Right cardiac atrium (tissue), 5 donors: Measurements from ENCODE around the gene WDR88. TPM values are rescaled to one million over a fixed set of nuclear protein-coding genes. Genes with fewer than 3 reads are reported as not detected.
A peak's percentile ranks its signal among the peaks of the same experiment; 100 is the strongest.

ENCODE experiments used
- ATAC-seq, 2 donors: fragments of 200-7000 bp; cut with Tn5 transposase; one replicate each; pipeline versions ENCODE4 v1.8.0 to v1.9.1; 2020; ENCODE audit warnings: moderate library complexity in 2 of 2, mild to moderate bottlenecking in 1 of 2
- DNase-seq, 3 donors: peaks; one replicate each; pipeline ENCODE4 v3.0.0-alpha.2; 2020
- H3K27ac ChIP-seq: one replicate; pipeline ENCODE4 v1.5.1; 2013; ENCODE audit warnings: mild to moderate bottlenecking, low read length, control low read depth, moderate library complexity
- H3K27me3 ChIP-seq: one replicate; pipeline ENCODE4 v1.6.1; 2013; ENCODE audit not compliant: control insufficient read depth, insufficient read depth
- H3K4me1 ChIP-seq: one replicate; pipeline ENCODE4 v1.6.1; 2013; ENCODE audit warnings: low read length; ENCODE audit not compliant: control insufficient read depth, insufficient read depth
- H3K4me3 ChIP-seq: one replicate; pipeline ENCODE4 v1.5.1; 2013; ENCODE audit warnings: low read length, control low read depth
- H3K9me3 ChIP-seq: one replicate; pipeline ENCODE4 v1.6.1; 2013; ENCODE audit warnings: low read length; ENCODE audit not compliant: control insufficient read depth
- WGBS: extraction: QIAGEN DNeasy Blood & Tissue Kit; methylation state at CpG from one replicate; pipeline ENCODE4 v1.1.7; 2013; 5-methylcytosine and 5-hydroxymethylcytosine counted together
- intact Hi-C, 4 donors: fragments of 100-400 bp; cut with DNase I; formaldehyde crosslinking; loops; one replicate each; pipeline versions ENCODE4 v1.11.0 to v1.14.0; 2022 to 2023
- long read RNA-seq, 4 donors: library from polyadenylated mRNA; unstranded; transcript quantifications; one replicate each; pipeline ENCODE4 v2.0.0, GENCODE V29; 2020 to 2021
- polyA plus RNA-seq: library from polyadenylated mRNA; stranded (reverse); fragments of 200-250 nt; gene quantifications from one replicate; pipeline ENCODE4 v1.2.3, GENCODE V29; 2013
- total RNA-seq, 4 donors: library from RNA; stranded (reverse); fragmentation: NEBNext Ultra II Directional; extraction: Animal tissue kit (Norgen Biotek cat#: 25700); gene quantifications; one replicate each; pipeline ENCODE4 v1.2.1, GENCODE V29; 2021
- donor health status: healthy with polysubstance abuse.
- donor health status: DM: no; HTN: yes; CAD: no.
- donor health status: DM: no; HTN: no; CAD: no.
- donor health status: DM: no; HTN: yes; CAD: no; lungs with severe emphysema.
- donor health status: DM: yes; HTN: yes; CAD: no.

The WDR88 gene, protein sequence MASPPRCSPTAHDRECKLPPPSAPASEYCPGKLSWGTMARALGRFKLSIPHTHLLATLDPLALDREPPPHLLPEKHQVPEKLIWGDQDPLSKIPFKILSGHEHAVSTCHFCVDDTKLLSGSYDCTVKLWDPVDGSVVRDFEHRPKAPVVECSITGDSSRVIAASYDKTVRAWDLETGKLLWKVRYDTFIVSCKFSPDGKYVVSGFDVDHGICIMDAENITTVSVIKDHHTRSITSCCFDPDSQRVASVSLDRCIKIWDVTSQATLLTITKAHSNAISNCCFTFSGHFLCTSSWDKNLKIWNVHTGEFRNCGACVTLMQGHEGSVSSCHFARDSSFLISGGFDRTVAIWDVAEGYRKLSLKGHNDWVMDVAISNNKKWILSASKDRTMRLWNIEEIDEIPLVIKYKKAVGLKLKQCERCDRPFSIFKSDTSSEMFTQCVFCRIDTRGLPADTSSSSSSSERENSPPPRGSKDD
- total RNA-seq (not detected), polyA plus RNA-seq (not detected)
- long read RNA-seq, donor 1, partial matches to known transcripts, result 0 of 4 reads
- long read RNA-seq, donor 1, other reads (novel, unspliced or antisense), result 4 of 4 reads
- long read RNA-seq, donor 2, result 0 reads
- long read RNA-seq, donor 3, partial matches to known transcripts, result 0 of 1 reads
- long read RNA-seq, donor 3, other reads (novel, unspliced or antisense), result 1 of 1 reads
- long read RNA-seq, donor 4, partial matches to known transcripts, result 0 of 1 reads
- long read RNA-seq, donor 4, other reads (novel, unspliced or antisense), result 1 of 1 reads

DNA sequence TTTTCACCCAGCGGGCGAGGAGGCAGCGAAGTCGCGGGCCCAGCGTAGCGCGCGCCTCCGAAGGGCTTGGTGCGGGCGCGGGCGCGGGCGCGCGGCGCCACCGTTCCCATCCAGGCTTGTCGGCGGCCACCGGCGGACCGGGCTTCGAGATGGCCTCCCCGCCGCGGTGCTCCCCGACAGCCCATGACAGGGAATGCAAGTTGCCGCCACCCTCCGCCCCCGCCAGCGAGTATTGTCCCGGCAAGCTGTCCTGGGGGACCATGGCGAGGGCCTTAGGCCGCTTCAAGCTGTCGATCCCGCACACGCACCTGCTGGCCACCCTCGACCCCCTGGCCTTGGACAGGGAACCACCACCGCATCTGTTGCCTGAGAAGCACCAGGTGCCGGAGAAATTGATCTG lies at the start of gene WDR88:
TSS of gene WDR88 (plus strand) at position 94 of the 400 bp plus-strand sequence. CDS start at position 150, 56 bp downstream.
- Histone ChIP-seq H3K4me3 (no peak within 1 kb of the TSS), H3K4me1 (no peaks in the 10 kb centered on the region), H3K27ac (no peak within 1 kb of the TSS), H3K27me3 (no peaks in the 10 kb centered on the region), H3K9me3 (no peaks in the 10 kb centered on the region)
- peak in 1 of 3 donors; percentile 47 for DNase-seq
- peak; percentile 23 to 56 for ATAC-seq
- WGBS, result 80% methylated on average over 43 of the region's 43 CpGs
- intact Hi-C loops, result no loop called here

DNA sequence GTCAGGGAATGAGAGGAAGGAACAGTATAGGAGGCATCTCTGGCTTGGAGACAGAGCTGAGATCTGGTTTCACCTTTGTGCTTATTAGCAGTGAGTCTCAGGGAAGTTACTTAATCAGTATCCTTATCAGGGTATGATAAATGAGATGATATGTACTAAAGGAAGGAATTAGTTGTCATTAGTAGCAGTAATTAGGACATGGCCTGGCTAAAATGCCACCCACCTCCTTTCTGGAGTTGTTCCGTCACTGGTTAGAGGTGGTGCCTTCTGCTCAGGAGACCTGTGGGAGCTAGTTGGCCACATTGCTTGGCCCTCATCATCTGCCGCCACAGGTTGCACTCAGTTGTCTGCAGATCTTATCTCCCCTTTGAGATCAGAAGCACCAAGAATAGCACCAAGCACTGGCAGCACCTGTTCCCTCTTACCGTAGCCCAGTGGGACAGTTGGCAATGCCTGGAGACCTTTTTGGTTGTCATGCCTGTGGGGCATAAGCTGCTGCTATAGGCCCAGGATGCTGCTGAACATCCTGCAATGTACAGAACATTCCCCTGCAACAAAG lies 46.3 kb upstream of the WDR88 start:
- no peaks in the 10 kb centered on the region for H3K27me3 ChIP-seq
- no peak for ATAC-seq
- intact Hi-C loops, result loop anchor here in 2 of 4 donors (10.0 kb wide), 1 partner anchor 111 kb away; the partner anchor contains the start of genes CEP89 (in 2 of the 2) and FAAP24 (in 2 of the 2)
- H3K27ac ChIP-seq, result no peak overlapping the region
- no peak overlapping the region for H3K4me3 ChIP-seq
- 89% methylated on average over 3 of the region's 3 CpGs for WGBS
- no peaks in the 10 kb centered on the region for H3K9me3 ChIP-seq
- H3K4me1 ChIP-seq, result peaks cover 7% of the 10 kb centered on the region
- DNase-seq, result no peak

DNA sequence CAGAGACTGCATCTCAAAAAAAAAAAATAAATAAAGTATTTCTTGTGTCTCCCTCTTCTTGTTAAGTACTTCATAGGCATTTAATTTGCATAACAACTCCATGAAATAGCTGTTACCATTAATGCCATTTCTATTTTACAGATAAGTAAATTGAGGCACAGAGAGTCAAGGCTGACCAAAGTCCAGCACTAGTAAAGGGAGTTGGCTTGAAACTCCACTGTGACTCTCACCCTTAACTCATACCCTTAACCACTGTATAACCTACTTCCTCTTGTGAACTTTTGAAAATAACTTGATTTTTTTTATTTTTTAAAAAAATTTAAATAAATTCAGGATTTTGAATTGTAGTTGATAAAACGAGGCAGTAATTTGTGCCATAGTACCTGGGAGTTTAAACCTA lies 45.0 kb upstream of the WDR88 start:
- ATAC-seq (no peak), DNase-seq (no peak)
- no peaks in the 10 kb centered on the region for H3K9me3 ChIP-seq
- H3K4me3 ChIP-seq, result no peak overlapping the region
- H3K27me3 ChIP-seq, result no peaks in the 10 kb centered on the region
- no peak overlapping the region for H3K27ac ChIP-seq
- WGBS, result 73% methylated on average over 1 of the region's 1 CpG
- intact Hi-C loops, result loop anchor here in 2 of 4 donors (10.0 kb wide), 1 partner anchor 112 kb away; the partner anchor contains the start of genes CEP89 (in 2 of the 2) and FAAP24 (in 2 of the 2)
- peaks cover 2% of the 10 kb centered on the region for H3K4me1 ChIP-seq

DNA sequence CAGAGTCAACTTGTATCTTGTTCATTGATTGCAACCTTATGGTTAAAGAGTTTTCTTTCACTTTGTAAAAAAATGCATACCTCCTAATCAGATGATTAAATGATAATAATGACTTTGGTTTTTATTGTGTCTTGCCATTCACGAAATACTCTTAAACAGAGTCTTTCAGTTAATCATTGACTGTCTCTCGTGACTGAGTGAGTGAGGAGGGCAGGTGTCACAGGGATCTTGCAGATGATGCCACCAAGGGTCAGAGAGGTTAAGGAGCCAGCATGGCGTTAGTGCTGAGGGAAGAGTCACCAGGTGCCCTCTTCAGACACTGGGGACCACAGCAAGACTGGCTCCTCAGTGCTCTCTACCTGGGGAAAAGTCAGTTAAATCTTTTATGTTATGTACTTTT lies 42.9 kb upstream of the WDR88 start:
- ATAC-seq (no peak), DNase-seq (no peak)
- H3K4me3 ChIP-seq, result no peak overlapping the region
- H3K27me3 ChIP-seq, result no peaks in the 10 kb centered on the region
- WGBS, result 87% methylated on average over 3 of the region's 3 CpGs
- intact Hi-C loops, result loop anchor here in 2 of 4 donors (10.0 kb wide), 1 partner anchor 114 kb away; the partner anchor contains the start of genes CEP89 (in 2 of the 2) and FAAP24 (in 2 of the 2)
- no peaks in the 10 kb centered on the region for H3K9me3 ChIP-seq
- H3K27ac ChIP-seq, result no peak overlapping the region
- H3K4me1 ChIP-seq, result no peaks in the 10 kb centered on the region

DNA sequence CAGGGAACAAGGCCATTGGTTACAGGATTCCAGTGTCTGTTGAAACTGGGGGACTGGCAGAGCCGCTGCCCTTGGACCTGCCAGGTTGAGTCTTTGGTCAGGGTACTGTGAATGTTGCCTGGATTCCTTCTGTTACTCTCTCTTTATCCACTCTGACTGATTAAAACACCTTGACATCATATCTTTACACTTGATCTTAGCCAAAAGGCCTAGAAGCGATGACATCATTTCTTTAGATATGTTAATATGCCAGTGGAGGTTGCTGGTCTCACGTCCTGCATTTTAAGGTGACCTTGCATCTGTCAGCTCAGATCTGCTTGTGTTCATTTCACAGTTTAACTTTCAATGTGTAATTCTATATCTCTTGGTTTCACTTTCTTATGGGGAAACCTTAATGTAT lies 41.7 kb upstream of the WDR88 start:
- Histone ChIP-seq H3K4me3 (no peak overlapping the region), H3K9me3 (no peaks in the 10 kb centered on the region), H3K27me3 (no peaks in the 10 kb centered on the region), H3K27ac (no peak overlapping the region), H3K4me1 (no peaks in the 10 kb centered on the region)
- intact Hi-C loops, result no loop called here
- DNase-seq (no peak), ATAC-seq (no peak)
- 84% methylated on average over 3 of the region's 3 CpGs for WGBS

DNA sequence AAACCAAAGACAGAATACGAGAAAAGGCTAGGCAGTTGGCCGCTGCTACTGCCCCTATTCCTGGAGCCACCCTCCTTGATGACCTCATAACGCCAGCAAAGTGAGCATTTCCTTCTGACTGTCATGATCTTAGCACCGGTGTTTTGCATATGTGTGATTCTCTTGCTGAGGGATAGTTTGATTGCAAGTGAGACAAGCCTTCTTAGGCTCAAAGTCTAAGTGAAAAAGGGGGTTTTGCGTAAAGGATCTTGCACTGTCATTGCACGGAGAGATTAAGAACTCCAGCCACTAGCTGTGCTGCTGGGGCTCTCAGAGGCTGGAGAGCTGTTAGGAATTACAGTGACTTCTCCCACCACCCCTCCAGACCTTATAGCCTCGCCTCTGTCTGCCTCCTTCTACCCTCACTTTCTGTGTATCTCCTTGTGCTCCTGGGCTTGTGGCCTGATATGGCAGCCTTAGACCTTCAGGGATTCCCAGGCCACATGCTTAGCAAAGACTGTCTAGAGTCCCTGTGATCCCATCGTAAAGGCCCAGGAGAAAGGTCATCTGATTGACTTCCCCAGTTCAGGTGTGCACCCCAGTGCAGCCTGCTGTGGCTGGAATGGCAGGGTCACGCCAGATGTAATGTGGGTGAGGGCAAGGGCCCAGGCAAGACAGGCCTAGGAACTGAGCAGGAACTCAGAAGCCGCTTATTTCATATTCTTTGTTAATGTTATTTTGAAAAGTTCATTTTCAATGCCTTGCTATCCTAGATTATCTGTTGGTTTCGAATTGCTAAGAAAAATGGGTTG lies 38.3 kb upstream of the WDR88 start:
- Histone ChIP-seq H3K4me1 (no peaks in the 10 kb centered on the region), H3K9me3 (no peaks in the 10 kb centered on the region), H3K27ac (no peak overlapping the region), H3K4me3 (no peak overlapping the region), H3K27me3 (no peaks in the 10 kb centered on the region)
- 93% methylated on average over 11 of the region's 11 CpGs for WGBS
- ATAC-seq (no peak), DNase-seq (no peak)
- intact Hi-C loops, result no loop called here

DNA sequence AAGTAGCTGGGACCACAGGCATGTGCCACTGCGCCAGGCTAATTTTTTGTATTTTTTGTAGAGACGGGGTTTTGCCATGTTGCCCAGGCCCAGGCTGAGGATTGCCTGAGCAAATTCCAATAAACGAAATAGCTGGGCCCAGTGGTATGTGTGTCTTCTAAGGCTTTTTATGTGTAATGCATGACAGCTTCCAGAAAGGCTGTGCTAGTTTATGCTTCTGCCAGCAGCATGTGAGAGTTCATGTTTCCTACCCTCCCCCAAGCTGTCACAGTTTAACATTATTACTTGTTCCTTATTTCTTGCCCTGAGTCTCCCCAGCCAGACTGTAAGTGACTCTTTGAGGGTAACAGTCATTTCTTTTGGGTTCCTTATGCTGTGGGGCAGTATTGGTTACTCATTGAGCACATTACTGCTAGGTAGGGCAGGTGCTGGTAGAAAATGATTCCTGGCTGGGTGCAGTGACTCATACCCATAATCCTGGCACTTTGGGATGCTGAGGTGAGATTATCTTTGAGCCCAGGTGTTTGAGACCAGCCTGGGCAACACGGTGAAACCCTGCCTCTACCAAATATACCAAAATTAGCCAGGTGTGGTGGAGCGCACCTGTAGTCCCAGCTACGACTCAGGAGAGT lies 37.4 kb upstream of the WDR88 start:
- DNase-seq (no peak), ATAC-seq (no peak)
- intact Hi-C loops, result no loop called here
- Histone ChIP-seq H3K27ac (no peak overlapping the region), H3K4me3 (no peak overlapping the region), H3K4me1 (no peaks in the 10 kb centered on the region), H3K27me3 (no peaks in the 10 kb centered on the region), H3K9me3 (no peaks in the 10 kb centered on the region)
- 93% methylated on average over 6 of the region's 6 CpGs for WGBS

DNA sequence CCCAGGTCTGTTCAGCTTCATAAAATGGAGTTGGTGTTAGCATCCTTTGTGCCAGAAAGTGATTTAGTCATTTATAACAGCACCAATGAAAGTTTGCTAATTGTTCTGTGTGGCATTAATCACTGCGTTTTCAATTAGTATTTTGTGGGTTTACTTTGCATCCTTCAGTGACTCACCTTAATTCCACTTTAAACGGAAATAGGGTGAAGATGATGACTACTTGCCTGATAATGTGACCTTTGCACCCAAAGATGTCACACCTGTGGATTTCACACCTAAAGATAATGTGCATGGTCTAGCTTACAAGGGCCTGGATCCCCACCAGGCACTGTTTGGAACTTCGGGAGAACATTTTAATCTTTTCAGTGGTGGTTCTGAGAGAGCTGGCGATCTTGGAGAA lies 35.9 kb upstream of the WDR88 start:
- Histone ChIP-seq H3K4me3 (no peak overlapping the region), H3K4me1 (no peaks in the 10 kb centered on the region), H3K9me3 (no peaks in the 10 kb centered on the region), H3K27ac (no peak overlapping the region), H3K27me3 (no peaks in the 10 kb centered on the region)
- 86% methylated on average over 4 of the region's 4 CpGs for WGBS
- intact Hi-C loops, result no loop called here
- DNase-seq, result no peak
- no peak for ATAC-seq

DNA sequence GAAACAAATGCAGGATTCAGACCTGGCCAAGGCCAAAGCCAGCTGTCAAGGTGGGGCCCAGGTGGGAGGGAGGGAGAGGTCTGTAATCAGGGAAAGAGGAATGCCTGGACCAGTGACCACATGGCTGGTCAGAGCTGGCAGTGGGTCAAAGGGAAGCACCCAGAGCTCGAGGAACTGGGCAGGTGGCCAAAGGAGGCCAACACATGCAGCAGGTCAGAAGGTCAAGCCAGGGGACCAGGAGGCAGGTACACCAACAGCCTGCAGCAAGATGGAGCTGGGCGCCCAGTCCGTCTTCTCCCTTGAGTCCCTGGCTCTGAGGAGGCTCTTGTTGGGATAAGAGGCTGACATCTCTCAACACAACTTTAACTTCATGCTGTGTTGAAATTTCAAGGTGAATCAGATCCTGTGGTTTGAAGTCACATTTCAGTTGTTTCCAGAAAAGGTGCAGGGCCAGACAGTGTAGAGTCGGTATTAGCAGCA lies 33.8 kb upstream of the WDR88 start:
- Histone ChIP-seq H3K27ac (no peak overlapping the region), H3K4me3 (no peak overlapping the region), H3K4me1 (no peaks in the 10 kb centered on the region), H3K9me3 (no peaks in the 10 kb centered on the region), H3K27me3 (no peaks in the 10 kb centered on the region)
- intact Hi-C loops, result no loop called here
- peak in 1 of 3 donors; percentile 47 for DNase-seq
- 69% methylated on average over 4 of the region's 4 CpGs for WGBS
- no peak for ATAC-seq
